ENCODE data around the gene KCNK4. TPM values are rescaled to one million over a fixed set of nuclear protein-coding genes. Genes with fewer than 3 reads are reported as not detected.

Gene KCNK4
- total RNA-seq, 1 experiment from 2014 or later: 0.28 TPM

- peaks cover 3% of the 10 kb centered on the region for H3K23me2 ChIP-seq (ENCODE audit: insufficient read length, low read depth, low read length, poor library complexity, severe bottlenecking)
- peak overlapping the region; percentile 73 for H3K9ac ChIP-seq (ENCODE audit: extremely low read depth, insufficient read length, low read length)
- H3K56ac ChIP-seq (ENCODE audit: insufficient read length, low read depth, low read length): no peak overlapping the region
- H3K27ac ChIP-seq (ENCODE audit: insufficient read length, low read depth, low read length): no peak overlapping the region
- peak overlapping the region; percentile 90 to 93 for H3K4me3 Mint-ChIP-seq
- H3K79me2 ChIP-seq (ENCODE audit: insufficient read depth, low read length): peaks cover 4% of the 10 kb centered on the region; the same call in 1 of the 2 replicates
- H2AK5ac ChIP-seq (ENCODE audit: insufficient read length, low read length): no peak overlapping the region
- no peaks in the 10 kb centered on the region for H3K4me1 ChIP-seq (ENCODE audit: insufficient read depth, low read length)
- H3K4ac ChIP-seq (ENCODE audit: low read depth, low read length): no peak overlapping the region
- no peak for DNase-seq
- TF ChIP-seq, protein P1, sequence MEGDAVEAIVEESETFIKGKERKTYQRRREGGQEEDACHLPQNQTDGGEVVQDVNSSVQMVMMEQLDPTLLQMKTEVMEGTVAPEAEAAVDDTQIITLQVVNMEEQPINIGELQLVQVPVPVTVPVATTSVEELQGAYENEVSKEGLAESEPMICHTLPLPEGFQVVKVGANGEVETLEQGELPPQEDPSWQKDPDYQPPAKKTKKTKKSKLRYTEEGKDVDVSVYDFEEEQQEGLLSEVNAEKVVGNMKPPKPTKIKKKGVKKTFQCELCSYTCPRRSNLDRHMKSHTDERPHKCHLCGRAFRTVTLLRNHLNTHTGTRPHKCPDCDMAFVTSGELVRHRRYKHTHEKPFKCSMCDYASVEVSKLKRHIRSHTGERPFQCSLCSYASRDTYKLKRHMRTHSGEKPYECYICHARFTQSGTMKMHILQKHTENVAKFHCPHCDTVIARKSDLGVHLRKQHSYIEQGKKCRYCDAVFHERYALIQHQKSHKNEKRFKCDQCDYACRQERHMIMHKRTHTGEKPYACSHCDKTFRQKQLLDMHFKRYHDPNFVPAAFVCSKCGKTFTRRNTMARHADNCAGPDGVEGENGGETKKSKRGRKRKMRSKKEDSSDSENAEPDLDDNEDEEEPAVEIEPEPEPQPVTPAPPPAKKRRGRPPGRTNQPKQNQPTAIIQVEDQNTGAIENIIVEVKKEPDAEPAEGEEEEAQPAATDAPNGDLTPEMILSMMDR (conservative IDR thresholded peaks at IDR 0.05): peak; percentile 41; the same call in 2 of the 3 replicates
- H4K8ac ChIP-seq (replicated peaks; ENCODE audit: insufficient read length, low read depth, low read length): no peak overlapping the region
- no CpG with 5 or more reads among the region's 32 CpGs for WGBS (ENCODE audit: extremely low coverage, insufficient read length, low lambda C conversion rate)
- no peak overlapping the region for H3K23ac ChIP-seq (ENCODE audit: insufficient read length, low read depth, low read length)
- no peaks in the 10 kb centered on the region for H3K9me3 Mint-ChIP-seq
- no peaks in the 10 kb centered on the region for H3K27me3 Mint-ChIP-seq (ENCODE audit: low read depth)
- peaks cover 2% of the 10 kb centered on the region for H4K20me1 ChIP-seq (ENCODE audit: control insufficient read depth, insufficient read depth, insufficient read length)
- H3K9me3 ChIP-seq (ENCODE audit: control insufficient read depth, low read depth, low read length): no peaks in the 10 kb centered on the region
- no peak overlapping the region for H2AFZ ChIP-seq (ENCODE audit: low read length)
- no peaks in the 10 kb centered on the region for H3K79me1 ChIP-seq (ENCODE audit: insufficient read depth, low read depth, low read length, poor library complexity, severe bottlenecking)
- peaks cover 14 to 17% of the 10 kb centered on the region in 2 experiments for H3K4me1 Mint-ChIP-seq
- no peak overlapping the region for H2BK120ac ChIP-seq (ENCODE audit: low read depth, low read length, poor library complexity, severe bottlenecking)
- H3K4me2 ChIP-seq (ENCODE audit: insufficient read depth, insufficient read length, low read length): peak overlapping the region; percentile 51
- no peak overlapping the region for H2BK20ac ChIP-seq (ENCODE audit: low read depth, low read length, poor library complexity, severe bottlenecking)
- H3K36me3 Mint-ChIP-seq (ENCODE audit: insufficient read depth in 1 of 3, low read depth in 3 of 3): peaks cover 22 to 51% (median 38%) of the 10 kb centered on the region in 3 experiments; a peak in 6 of 7 replicates
- no peak overlapping the region for H4K91ac ChIP-seq (ENCODE audit: insufficient read length, low read depth, low read length)
- H3K27me3 ChIP-seq (ENCODE audit: insufficient read depth, low read length): no peaks in the 10 kb centered on the region
- no peak overlapping the region for H2BK12ac ChIP-seq (ENCODE audit: insufficient read length, low read depth, low read length)
- no peak overlapping the region for H4K5ac ChIP-seq (ENCODE audit: insufficient read length, low read depth, low read length)
- no peak overlapping the region for H3T11ph ChIP-seq (ENCODE audit: low read length)
- H3K27ac Mint-ChIP-seq: peak overlapping the region; percentile 99 to 100 (median 99)
- no peak overlapping the region for H2BK5ac ChIP-seq (ENCODE audit: insufficient read length, low read length)
- peak overlapping the region; percentile 76 for H3K18ac ChIP-seq (ENCODE audit: insufficient read length, low read depth, low read length)
- peak overlapping the region; percentile 77 for H3K14ac ChIP-seq (ENCODE audit: insufficient read depth, low read length)
- H2BK15ac ChIP-seq (ENCODE audit: low read depth, low read length): no peak overlapping the region
Observed at GRCh38 chr11:64316672-64317324, 25.7 kb downstream of the KCNK4 start.

Measured in H9 (cell line).